Activated naive CD4-positive, alpha-beta T cell treated with anti-CD3 and anti-CD28 coated beads, Interleukin-2, amount 50 U/mL, for 72 hours (primary cell): ENCODE measurements around the gene MAGEB1. TPM values are rescaled to one million over a fixed set of nuclear protein-coding genes. Genes with fewer than 3 reads are reported as not detected.

ENCODE experiments used
- ATAC-seq, 2 donors: fragments of 150-1000 bp; cut with Tn5 transposase; 2 replicates each; pipeline ENCODE4 v1.10.0; 2021; ENCODE audit warnings: mild to moderate bottlenecking in 2 of 2, moderate library complexity in 2 of 2
- DNase-seq, 2 donors: peaks; one replicate each; pipeline ENCODE4 v3.0.0; 2021 to 2022; ENCODE audit warnings: low spot score in 2 of 2
- H3K27ac Mint-ChIP-seq, 2 donors: one replicate each; pipeline ENCODE4 v1.8.0; 2022; ENCODE audit warnings: mild to moderate bottlenecking in 2 of 2, mixed read lengths in 2 of 2
- H3K36me3 Mint-ChIP-seq, 2 donors: one replicate each; pipeline ENCODE4 v1.8.0; 2022; ENCODE audit warnings: mixed read lengths in 2 of 2
- H3K9me3 Mint-ChIP-seq, 2 donors: one replicate each; pipeline ENCODE4 v1.8.0; 2022; ENCODE audit warnings: mixed read lengths in 2 of 2
- total RNA-seq, 2 donors: library from RNA; stranded (reverse); gene quantifications; one replicate each; pipeline ENCODE4 v1.2.3, GENCODE V29; 2022

The MAGEB1 gene
- total RNA-seq = not detected

- Mint-ChIP-seq H3K36me3 (no peaks in the 10 kb centered on the region), H3K27ac (no peak within 1 kb of the TSS), H3K9me3 (no peaks in the 10 kb centered on the region)
- DNase-seq = no peak
- no peak for ATAC-seq
Observed at GRCh38 chrX:30246769-30247489, at the start of gene MAGEB1. Gene MAGEB1, plus strand, starts transcription at chrX:30247146. Its CDS starts 3,348 bp downstream, at chrX:30250494.

GRCh38 chrX:30212172-30212571 lies 34.8 kb upstream of the MAGEB1 start:
- ATAC-seq = no peak
- H3K9me3 Mint-ChIP-seq = no peaks in the 10 kb centered on the region

GRCh38 chrX:30215357-30215843 lies 31.5 kb upstream of the MAGEB1 start, which contains the start of gene MAGEB2:
Gene MAGEB2, plus strand, starts transcription at chrX:30215563. Its CDS starts 3,018 bp downstream, at chrX:30218581.
- ATAC-seq (no peak), DNase-seq (no peak)
- no peak within 1 kb of the TSS for H3K27ac Mint-ChIP-seq
- H3K9me3 Mint-ChIP-seq = no peaks in the 10 kb centered on the region
- no peaks in the 10 kb centered on the region for H3K36me3 Mint-ChIP-seq

More at GRCh38 chrX:30212172-30212571, 34.8 kb upstream of the MAGEB1 start:
- Mint-ChIP-seq H3K27ac (no peak overlapping the region), H3K36me3 (no peaks in the 10 kb centered on the region)
- no peak for DNase-seq

GRCh38 chrX:30217465-30217864 lies 29.5 kb upstream of the MAGEB1 start:
- Mint-ChIP-seq H3K36me3 (no peaks in the 10 kb centered on the region), H3K27ac (no peak overlapping the region), H3K9me3 (no peaks in the 10 kb centered on the region)
- no peak for DNase-seq
- no peak for ATAC-seq

GRCh38 chrX:30219372-30219771 lies 27.6 kb upstream of the MAGEB1 start:
- no peak overlapping the region for H3K27ac Mint-ChIP-seq
- H3K36me3 Mint-ChIP-seq = no peaks in the 10 kb centered on the region
- no peak for DNase-seq
- no peaks in the 10 kb centered on the region for H3K9me3 Mint-ChIP-seq
- ATAC-seq = no peak

- H3K36me3 Mint-ChIP-seq = no peaks in the 10 kb centered on the region
- no peak for ATAC-seq
- H3K27ac Mint-ChIP-seq = no peak overlapping the region
- H3K9me3 Mint-ChIP-seq = no peaks in the 10 kb centered on the region
- DNase-seq = no peak
Observed at GRCh38 chrX:30220661-30221060, 26.3 kb upstream of the MAGEB1 start.

GRCh38 chrX:30224536-30224935 lies 22.4 kb upstream of the MAGEB1 start:
- H3K36me3 Mint-ChIP-seq = no peaks in the 10 kb centered on the region

GRCh38 chrX:30228526-30228925 lies 18.4 kb upstream of the MAGEB1 start:
- Mint-ChIP-seq H3K36me3 (no peaks in the 10 kb centered on the region), H3K27ac (no peak overlapping the region), H3K9me3 (no peaks in the 10 kb centered on the region)
- ATAC-seq (no peak), DNase-seq (no peak)

More at GRCh38 chrX:30224536-30224935, 22.4 kb upstream of the MAGEB1 start:
- Mint-ChIP-seq H3K27ac (no peak overlapping the region), H3K9me3 (no peaks in the 10 kb centered on the region)
- no peak for ATAC-seq
- no peak for DNase-seq

- no peaks in the 10 kb centered on the region for H3K9me3 Mint-ChIP-seq
- DNase-seq = no peak
- no peak within 1 kb of the TSS for H3K27ac Mint-ChIP-seq
- no peaks in the 10 kb centered on the region for H3K36me3 Mint-ChIP-seq
- ATAC-seq = no peak
Observed at GRCh38 chrX:30230395-30230794, 16.6 kb upstream of the MAGEB1 start, which contains the start of gene MAGEB3. Gene MAGEB3, plus strand, starts transcription at chrX:30230657. Its CDS starts 5,268 bp downstream, at chrX:30235925.

GRCh38 chrX:30241724-30242415 lies 5.1 kb upstream of the MAGEB1 start, which contains the start of gene MAGEB4:
Gene MAGEB4, plus strand, starts transcription at chrX:30242000. Its CDS starts 136 bp downstream, at chrX:30242136.
- ATAC-seq = no peak
- Mint-ChIP-seq H3K36me3 (no peaks in the 10 kb centered on the region), H3K9me3 (no peaks in the 10 kb centered on the region), H3K27ac (no peak within 1 kb of the TSS)
- DNase-seq = no peak

GRCh38 chrX:30248854-30249253 lies 1.9 kb downstream of the MAGEB1 start:
- H3K27ac Mint-ChIP-seq = no peak overlapping the region
- no peak for DNase-seq
- H3K9me3 Mint-ChIP-seq = no peaks in the 10 kb centered on the region
- H3K36me3 Mint-ChIP-seq = no peaks in the 10 kb centered on the region
- no peak for ATAC-seq

- ATAC-seq (no peak), DNase-seq (no peak)
- Mint-ChIP-seq H3K36me3 (no peaks in the 10 kb centered on the region), H3K9me3 (no peaks in the 10 kb centered on the region), H3K27ac (no peak overlapping the region)
Observed at GRCh38 chrX:30253257-30253656, 6.3 kb downstream of the MAGEB1 start.

GRCh38 chrX:30259927-30260326 lies 13.0 kb downstream of the MAGEB1 start:
- Mint-ChIP-seq H3K9me3 (no peaks in the 10 kb centered on the region), H3K27ac (no peak overlapping the region), H3K36me3 (no peaks in the 10 kb centered on the region)
- no peak for ATAC-seq
- no peak for DNase-seq

GRCh38 chrX:30261012-30261411 lies 14.1 kb downstream of the MAGEB1 start:
- H3K27ac Mint-ChIP-seq = no peak overlapping the region
- H3K9me3 Mint-ChIP-seq = no peaks in the 10 kb centered on the region
- no peaks in the 10 kb centered on the region for H3K36me3 Mint-ChIP-seq
- ATAC-seq (no peak), DNase-seq (no peak)

GRCh38 chrX:30262763-30263162 lies 15.8 kb downstream of the MAGEB1 start:
- no peaks in the 10 kb centered on the region for H3K36me3 Mint-ChIP-seq
- no peak for ATAC-seq
- no peaks in the 10 kb centered on the region for H3K9me3 Mint-ChIP-seq
- no peak overlapping the region for H3K27ac Mint-ChIP-seq
- DNase-seq = no peak

- H3K9me3 Mint-ChIP-seq = no peaks in the 10 kb centered on the region
- H3K27ac Mint-ChIP-seq = no peak overlapping the region
- ATAC-seq (no peak), DNase-seq (no peak)
- no peaks in the 10 kb centered on the region for H3K36me3 Mint-ChIP-seq
Observed at GRCh38 chrX:30270639-30271038, 23.7 kb downstream of the MAGEB1 start.

- no peaks in the 10 kb centered on the region for H3K36me3 Mint-ChIP-seq
- no peak for ATAC-seq
Observed at GRCh38 chrX:30275498-30275897, 28.6 kb downstream of the MAGEB1 start.

More at GRCh38 chrX:30275498-30275897, 28.6 kb downstream of the MAGEB1 start:
- no peak overlapping the region for H3K27ac Mint-ChIP-seq
- H3K9me3 Mint-ChIP-seq = no peaks in the 10 kb centered on the region
- no peak for DNase-seq
